GM19452 (cell line): ENCODE results near the gene TTLL3.
A peak's percentile ranks its signal among the peaks of the same experiment; 100 is the strongest.

Experiments used
- ATAC-seq: cut with Tn5 transposase; IDR thresholded peaks from one replicate; pipeline ENCODE4 v1.9.1; 2021; ENCODE audit not compliant: unreplicated experiment

Gene TTLL3

DNA sequence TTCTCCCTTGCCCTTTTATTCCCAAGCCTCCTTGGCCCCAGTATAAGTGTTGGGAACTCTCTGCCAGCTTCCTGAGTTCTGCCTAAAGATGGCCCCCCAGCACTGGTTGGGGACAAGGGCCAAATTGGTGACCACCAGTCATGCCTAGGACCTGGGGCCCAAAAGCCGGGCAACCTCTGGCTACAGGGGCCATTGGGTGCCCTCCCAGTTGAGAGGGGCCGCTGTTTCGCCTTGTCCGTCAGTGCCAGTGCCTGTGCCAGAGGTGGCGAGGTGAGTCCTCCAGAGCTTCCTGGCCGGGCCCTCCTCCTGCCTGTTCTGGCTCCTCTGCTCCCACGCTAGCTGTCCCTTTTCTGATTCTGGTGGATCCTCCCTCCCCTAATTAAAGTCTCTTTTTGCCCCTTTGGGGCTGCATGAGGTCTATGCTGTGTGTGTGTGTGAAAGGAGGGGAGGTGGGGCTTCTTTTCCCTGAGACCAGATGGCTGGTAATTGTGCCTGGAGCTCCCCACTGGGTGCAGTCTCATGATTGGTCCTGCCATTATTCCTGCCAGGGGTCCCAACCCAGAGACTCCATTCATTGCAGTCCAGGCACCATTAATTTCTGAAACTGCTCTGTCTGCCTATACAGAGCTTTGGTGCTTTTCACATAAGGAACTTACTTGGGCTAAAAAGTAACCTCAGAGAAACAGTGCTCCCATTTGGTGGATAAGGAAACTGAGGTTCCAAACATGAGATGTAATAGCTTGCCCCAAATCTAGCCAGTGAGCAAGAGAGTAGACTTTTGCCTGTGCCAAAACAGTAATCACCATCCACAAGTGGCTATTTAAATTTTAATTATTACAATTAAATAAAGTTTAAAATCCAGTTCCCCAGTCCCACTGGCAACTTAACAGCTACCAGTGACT is 3.1 kb upstream of the TTLL3 start:
- no peak for ATAC-seq

GRCh38 chr3:9807981-9808344 is 2.1 kb upstream of the TTLL3 start:
- no peak for ATAC-seq

DNA sequence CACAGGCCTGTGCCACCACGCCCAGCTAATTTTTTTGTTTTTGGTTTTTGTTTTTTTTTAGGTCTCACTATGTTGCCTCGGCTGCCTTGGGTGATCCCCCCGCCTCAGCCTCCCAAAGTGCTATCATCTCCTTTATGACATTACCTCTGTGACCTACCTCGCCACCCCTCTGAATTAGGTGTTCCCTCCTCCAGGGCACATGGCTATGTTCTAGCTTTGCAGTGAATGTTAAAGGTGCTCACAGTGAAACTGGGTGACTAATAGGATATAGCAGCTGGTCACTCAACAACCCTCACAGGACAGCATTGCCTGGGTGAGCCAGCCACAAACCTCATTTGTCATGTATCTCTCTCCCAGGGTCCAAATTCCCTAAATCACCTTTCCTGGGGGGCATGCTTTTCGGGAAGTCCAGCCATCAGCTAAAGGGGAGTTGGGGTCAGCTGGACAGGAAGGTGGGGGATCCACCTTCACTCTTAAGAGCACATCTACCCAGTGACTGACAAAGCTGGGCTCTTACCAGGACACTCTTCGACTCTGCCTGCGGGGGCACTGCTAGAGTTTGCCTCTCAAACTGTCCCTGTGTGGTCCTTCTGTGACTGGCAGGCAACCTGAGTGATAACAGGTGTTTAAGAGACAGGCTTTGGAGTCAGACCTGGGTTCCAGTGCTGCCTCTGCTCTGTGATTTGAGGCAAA is 1.6 kb upstream of the TTLL3 start:
- ATAC-seq: peak; percentile 46

GRCh38 chr3:9809239-9809614 is 835 bp upstream of the TTLL3 start:
- ATAC-seq: no peak

DNA sequence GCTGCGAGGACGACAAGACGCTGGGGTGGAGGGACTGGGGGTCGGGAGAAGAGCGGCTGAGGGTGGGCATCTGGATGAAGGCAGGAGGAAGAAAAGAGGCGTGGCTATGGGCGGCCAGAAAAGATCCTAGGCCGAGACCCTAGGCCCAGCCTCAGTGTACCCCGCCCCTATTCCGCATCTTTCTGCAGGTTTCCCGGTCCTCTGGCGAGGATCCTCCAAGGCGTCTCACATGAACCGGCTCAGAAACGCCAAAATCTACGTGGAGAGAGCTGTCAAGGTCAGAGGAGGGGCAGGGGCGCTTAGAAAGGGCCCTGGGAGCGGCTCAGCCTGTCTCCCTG is 340 bp downstream of the TTLL3 start:
- ATAC-seq: no peak

DNA sequence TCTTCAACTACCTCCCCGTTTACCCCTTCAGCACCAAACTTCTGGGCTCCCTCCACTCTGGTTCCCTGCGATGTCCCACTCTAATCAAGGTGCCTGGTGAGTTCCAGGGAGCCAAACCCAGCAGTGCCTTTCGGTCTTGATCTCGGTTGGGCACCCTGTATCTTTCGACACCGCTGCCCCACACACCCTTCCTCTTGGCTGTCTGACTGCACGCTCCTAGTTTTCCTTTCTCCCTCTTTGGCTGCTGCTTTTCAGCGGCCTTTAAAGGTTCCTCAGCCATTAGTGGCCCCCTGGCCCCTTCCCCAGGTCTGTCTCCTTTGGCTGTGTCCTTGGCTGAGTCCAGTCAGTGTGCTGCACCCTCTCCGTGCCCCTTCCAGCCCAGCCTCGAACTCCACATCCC is 784 bp downstream of the TTLL3 start:
- ATAC-seq: no peak

DNA sequence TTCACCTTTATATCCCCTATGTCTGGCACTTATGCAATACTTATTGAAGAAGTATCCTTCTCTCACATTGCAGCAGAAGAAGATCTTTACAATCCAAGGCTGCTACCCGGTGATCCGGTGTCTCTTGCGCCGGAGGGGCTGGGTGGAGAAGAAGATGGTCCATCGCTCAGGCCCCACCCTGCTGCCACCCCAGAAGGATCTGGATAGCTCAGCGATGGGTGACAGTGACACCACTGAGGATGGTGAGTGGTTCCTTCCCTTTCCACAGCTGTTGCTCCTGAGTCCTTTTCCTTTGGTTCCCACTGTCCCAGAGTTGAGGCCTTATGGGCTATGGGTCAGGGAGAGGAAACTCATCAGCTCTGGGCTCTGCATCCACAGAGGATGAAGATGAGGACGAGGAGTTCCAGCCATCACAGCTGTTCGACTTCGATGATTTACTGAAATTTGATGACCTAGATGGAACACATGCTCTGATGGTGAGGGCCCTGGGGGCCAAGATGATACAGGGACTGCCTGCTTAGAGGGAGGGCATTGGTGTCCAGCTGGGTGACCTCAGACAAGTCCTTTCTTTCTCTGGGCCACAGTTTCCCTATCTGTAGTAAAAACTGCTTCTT is 2.9 kb downstream of the TTLL3 start:
- ATAC-seq: no peak

DNA sequence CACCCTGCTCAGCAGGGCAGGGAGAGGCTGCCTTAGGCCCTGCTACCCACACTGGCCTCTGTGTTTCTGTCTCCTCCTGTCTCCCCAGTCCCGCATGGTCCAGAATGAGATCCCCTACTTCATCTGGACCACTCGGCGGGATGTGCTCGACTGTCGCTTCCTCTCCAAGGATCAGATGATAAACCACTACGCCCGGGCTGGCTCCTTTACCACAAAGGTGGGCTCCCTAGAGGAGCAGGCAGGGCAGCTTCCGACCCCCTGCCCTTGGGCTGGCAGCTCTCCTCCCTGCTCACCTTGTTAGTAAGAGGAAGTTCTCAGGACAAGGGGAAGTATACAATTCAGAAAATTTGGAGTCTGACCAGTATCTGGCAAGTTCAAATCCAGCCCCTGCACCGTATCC is 5.9 kb downstream of the TTLL3 start:
- ATAC-seq: no peak

- no peak for ATAC-seq
Observed at GRCh38 chr3:9817436-9817835, 7.4 kb downstream of the TTLL3 start.

GRCh38 chr3:9818666-9819335 is 8.7 kb downstream of the TTLL3 start:
- no peak for ATAC-seq

GRCh38 chr3:9820543-9820942 is 10.5 kb downstream of the TTLL3 start:
- no peak for ATAC-seq

DNA sequence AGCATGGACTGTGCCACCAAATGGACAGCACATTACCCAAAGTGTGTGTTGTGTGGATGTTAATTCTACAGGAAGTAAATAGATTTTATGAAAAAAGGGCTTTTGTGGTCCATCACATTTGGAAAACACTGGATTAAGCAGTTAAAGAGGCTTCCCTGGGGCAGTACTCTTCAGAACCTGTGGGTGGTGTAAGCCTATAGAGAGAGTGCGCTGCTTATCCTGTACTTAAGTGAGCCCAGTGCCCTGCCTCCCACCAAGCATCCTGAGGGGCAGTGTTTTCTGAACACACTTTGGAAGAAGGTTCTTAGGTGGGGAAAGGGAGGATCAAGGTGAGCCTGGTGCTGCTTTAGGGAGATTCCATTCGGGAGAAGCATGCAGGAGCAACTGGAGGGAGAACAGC is 10.9 kb downstream of the TTLL3 start:
- ATAC-seq: no peak

DNA sequence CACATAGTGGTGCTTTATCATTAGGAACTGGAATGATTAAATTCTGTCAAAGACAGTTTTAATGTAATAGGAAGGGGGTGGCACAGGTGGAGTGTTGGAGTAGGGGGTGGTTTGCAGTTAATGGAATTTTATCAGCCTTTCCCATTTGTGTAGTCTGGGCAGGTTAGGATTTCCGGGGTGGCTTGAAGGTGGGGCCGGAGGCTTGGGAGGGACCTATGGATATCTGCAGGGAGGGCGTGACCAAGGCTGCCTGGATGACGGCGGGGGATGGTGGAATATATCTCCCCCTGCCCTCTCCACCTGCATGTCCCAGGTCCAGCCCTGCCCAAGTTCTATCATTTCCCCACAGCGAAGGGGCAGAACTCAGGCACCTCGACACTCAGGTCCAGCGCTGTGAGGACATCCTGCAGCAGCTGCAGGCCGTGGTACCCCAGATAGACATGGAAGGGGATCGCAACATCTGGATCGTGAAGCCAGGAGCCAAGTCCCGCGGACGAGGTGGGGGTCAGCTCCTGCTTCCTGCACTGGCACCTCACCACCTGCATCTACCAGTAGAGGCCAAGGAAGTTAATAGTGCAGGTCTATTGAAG is 15.5 kb downstream of the TTLL3 start:
- ATAC-seq: no peak

DNA sequence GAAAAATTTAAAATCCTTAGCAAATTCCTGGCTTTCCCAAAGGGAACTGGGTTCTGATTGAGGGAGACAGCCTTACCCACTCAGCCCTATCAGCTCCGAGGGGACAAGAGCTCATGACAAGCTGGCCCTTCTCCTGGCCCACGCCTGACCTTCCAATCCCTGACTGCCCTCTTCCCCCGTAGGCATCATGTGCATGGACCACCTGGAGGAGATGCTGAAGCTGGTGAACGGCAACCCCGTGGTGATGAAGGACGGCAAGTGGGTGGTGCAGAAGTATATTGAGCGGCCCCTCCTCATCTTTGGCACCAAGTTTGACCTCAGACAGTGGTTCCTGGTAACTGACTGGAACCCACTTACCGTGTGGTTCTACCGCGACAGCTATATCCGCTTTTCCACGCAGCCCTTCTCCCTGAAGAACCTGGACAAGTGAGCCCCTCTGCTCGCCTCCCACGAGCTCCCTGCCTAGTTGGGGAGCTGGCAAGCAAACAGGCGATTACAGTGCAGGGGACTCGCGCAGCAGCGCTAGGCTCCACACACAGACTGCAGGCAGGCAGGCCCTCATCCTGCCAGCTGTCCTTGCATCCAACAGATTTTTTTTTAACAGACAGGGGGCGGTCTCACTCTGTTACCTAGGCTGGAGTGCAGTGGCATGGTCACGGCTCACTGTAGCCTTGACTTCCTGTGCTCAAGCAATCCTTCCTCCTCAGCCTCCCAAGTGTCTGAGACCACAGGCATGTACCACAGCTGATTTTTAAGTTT is 16.9 kb downstream of the TTLL3 start:
- ATAC-seq: no peak

DNA sequence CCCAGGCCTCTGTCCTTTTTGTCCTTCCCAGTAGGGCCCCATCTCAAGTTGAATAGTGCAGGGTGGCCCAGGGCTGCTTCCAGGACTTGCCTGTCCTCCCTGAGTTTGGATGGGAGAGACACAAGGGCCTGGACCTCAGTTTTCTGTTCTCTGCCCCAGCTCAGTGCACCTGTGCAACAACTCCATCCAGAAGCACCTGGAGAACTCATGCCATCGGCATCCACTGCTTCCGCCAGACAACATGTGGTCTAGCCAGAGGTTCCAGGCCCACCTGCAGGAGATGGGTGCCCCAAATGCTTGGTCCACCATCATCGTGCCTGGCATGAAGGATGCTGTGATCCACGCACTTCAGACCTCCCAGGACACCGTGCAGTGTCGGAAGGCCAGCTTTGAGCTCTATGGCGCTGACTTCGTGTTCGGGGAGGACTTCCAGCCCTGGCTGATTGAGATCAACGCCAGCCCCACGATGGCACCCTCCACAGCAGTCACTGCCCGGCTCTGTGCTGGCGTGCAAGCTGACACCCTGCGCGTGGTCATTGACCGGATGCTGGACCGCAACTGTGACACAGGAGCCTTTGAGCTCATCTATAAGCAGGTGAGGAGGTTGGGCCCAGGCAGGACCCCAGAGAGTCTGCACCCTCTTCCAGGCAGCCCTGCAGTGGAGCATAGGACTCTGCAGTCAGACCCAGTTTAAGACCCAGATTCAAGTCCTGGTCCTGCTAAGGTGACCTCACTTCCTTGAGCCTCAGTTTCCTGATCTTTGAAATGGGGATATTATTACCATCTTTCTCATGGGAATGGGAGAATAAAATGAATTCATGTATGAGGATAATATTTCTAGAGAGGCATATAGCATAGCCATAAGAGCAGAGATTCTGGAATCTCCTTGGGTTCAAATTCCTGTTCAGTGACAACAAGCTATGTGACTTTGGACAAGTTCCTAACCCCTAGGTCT is 19.0 kb downstream of the TTLL3 start:
- no peak for ATAC-seq

- ATAC-seq: no peak
Observed at GRCh38 chr3:9831253-9831652, 21.2 kb downstream of the TTLL3 start.

- no peak for ATAC-seq
Observed at GRCh38 chr3:9833078-9833477, 23.0 kb downstream of the TTLL3 start.

- ATAC-seq: no peak
Observed at GRCh38 chr3:9834520-9835380, 24.7 kb downstream of the TTLL3 start.
